HG02678 (cell line): Measurements from ENCODE around the gene MAP3K7CL.
A peak's percentile ranks its signal among the peaks of the same experiment; 100 is the strongest.

Experiments
- ATAC-seq: cut with Tn5 transposase; IDR thresholded peaks from one replicate; pipeline ENCODE4 v1.9.1; 2021; ENCODE audit warnings: mild to moderate bottlenecking, moderate library complexity; ENCODE audit not compliant: unreplicated experiment

Gene MAP3K7CL, protein sequence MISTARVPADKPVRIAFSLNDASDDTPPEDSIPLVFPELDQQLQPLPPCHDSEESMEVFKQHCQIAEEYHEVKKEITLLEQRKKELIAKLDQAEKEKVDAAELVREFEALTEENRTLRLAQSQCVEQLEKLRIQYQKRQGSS

GRCh38 chr21:29130270-29130969, at the start of gene MAP3K7CL:
MAP3K7CL (plus strand) TSS chr21:29130644; CDS start chr21:29133345, 2,701 bp downstream.
- peak; percentile 80 for ATAC-seq

DNA sequence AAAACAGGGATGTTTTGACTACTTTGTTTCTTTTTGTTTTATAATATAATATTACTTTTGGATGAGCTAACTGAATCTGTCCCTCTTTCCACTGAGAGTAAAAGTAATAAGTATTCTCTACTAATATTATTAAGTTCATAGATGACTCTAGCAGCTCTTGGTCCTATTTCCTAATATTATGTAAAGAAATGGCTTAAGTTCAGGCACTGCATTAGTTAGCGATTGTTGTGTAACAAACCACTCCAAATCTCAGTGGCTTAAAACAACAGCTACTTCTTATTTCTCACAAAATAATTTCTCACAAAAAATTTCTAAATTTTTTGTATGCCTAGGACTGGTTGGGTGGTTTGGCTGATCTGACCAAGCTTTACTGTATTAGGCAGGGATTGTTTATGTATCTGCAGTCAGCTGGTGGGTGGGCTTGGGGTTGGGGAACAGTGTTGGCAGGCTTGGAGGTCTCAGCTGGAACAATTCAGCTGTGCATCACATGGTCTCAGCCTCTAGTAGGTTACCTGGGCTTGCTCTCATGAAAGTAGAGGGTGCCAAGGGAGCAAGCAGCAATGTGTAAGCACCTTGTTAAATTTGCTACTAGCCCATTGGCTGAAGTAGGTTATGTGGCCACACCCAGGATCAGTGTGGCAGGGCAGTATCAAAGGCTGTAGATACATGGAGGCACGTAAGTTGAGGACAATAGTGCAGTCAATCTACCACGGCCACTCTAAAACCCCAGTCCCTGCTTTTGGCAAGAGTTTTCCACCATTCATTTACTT, 48.2 kb upstream of the MAP3K7CL start:
- ATAC-seq, result no peak

- no peak for ATAC-seq
Measured at GRCh38 chr21:29083306-29083705, 47.1 kb upstream of the MAP3K7CL start.

GRCh38 chr21:29084372-29084771, 46.1 kb upstream of the MAP3K7CL start:
- ATAC-seq, result no peak

GRCh38 chr21:29085106-29085752, 45.2 kb upstream of the MAP3K7CL start:
- ATAC-seq, result no peak

DNA sequence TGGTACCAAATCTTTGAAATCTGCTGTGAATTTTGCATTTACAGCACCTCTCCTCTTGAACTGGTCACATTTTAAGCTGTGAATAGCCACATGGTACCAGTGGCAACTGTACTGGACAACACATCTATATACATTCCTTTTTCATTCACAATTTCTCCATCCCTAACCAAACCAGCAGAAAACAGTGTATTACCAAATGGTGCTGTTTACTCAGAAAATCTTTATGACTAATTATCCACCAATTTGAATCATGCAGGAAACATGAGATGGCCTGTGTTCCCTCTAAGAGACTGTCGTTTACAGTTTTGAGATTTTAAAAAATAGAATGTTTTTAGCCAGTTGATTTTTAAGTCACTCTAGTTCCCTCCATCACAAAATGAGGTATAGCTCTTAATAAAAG, 39.4 kb upstream of the MAP3K7CL start:
- ATAC-seq, result no peak

DNA sequence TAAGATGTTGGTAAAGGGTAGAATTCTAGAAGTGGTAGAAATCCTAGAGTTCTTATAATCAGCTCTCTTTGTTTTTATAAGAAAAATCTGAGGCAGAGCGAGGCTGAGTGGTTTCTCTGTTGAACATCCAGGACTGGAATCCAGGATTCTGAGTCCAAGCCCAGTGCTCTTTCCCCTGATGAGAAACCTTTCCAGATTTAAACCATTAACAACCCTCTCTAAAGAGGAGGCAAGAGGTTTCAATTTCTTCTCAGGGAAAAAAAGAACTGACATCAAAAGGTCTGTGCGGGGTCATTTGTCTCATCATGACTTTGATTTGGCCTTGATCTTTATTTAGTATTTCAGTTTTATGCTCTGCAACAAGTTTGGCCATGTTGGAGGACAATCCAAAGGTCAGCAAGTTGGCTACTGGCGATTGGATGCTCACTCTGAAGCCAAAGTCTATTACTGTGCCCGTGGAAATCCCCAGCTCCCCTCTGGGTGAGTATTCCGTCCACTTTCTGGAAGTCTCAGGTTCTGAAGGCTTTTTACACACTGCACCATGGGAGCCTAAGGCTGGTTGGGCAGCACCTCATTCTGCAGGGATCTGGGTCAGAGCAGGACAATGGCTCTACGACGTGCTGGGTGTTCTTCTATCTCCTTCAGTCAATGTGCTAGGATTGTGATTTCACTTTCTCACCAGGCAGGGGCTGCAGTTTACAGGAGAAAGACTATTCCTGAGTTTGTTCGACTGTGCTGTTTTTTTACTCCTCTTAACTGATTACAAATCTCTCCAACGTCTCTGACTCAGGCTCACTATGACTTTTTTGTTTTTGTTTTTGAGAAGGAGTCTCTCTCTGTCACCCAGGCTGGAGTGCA, 38.1 kb upstream of the MAP3K7CL start:
- no peak for ATAC-seq

DNA sequence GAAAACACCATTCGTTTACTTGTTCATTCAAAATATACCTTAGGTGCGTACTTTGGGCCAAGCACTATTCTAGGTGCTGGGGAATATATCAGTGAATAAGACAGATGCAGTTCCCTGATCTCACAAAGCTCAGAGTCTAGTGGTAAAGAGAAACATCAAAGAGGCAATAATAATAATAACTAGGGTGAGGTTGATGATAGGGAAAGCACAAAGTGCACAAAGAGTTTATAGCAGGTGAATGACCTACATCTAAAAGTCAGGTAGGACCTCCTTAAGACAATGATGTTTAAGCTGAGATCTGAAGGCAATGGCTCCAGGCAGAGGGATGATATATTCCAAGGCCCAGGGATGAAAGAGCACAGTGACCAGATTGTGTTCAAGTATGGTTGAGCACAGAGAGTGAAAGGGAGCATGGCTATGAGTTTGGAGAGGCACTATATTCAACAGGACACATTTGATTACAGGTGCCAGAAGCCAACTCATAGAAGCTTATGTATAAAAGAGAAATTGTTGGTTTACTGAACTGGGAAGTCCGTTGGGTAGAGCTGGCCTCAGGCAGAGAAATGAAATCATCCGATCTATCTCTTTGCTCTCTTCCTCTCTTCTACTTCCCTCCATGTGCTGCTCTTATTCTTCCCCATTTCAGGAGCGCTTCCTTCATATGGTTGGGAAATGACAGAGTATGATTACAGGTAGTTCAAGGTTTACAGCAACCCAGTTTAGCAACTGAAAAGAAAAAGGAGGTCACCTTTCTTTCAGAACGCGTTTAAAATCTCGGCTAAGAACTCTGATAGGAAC, 34.0 kb upstream of the MAP3K7CL start:
- ATAC-seq, result no peak

DNA sequence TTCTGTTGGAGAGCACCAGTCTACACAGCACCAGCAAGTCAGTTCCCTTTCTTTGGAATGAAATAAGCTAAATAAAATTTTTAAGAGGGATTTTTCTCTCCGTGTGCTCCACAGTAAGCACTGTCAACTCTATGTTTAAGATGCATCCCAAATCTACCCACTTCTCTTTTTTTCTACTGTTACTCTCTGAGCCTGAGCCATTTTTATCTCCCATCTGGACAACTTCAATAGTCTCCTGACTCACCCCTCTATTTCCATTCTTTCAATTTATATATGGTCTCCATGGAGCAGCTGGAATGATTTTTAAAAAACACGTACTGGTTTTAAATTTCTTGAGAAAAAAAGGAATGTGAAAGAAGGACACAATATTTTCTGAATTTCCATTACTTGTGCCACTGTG, 32.3 kb upstream of the MAP3K7CL start:
- ATAC-seq, result no peak

DNA sequence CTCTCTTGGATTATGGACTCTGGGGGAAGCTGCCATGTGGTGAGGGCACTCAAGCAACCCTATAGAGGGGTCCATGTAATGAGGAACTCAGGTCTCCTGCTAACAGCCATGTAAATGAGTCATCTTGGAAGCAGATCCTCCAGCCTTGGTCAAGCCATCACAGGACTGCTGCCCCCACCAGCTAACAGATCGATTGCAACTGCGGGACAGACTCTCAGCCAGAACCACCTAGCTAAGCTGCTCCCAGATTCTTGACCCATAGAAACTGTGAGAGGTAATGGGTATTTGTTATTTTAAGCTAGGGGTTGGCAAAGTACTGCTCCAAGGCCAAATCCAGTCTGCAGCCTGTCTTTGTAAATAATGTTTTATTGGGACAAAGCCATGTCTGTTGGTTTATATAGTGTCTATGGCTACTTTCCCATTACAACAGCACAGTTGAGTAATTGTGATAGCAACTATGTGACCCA, 27.6 kb upstream of the MAP3K7CL start:
- no peak for ATAC-seq

- ATAC-seq, result no peak
Measured at GRCh38 chr21:29104239-29104708, 26.2 kb upstream of the MAP3K7CL start.

- no peak for ATAC-seq
Measured at GRCh38 chr21:29105218-29105617, 25.2 kb upstream of the MAP3K7CL start.

GRCh38 chr21:29114765-29115500, 15.5 kb upstream of the MAP3K7CL start:
- ATAC-seq, result no peak

GRCh38 chr21:29115899-29116298, 14.5 kb upstream of the MAP3K7CL start:
- no peak for ATAC-seq

- peak; percentile 44 for ATAC-seq
Measured at GRCh38 chr21:29117372-29117955, 13.0 kb upstream of the MAP3K7CL start.

DNA sequence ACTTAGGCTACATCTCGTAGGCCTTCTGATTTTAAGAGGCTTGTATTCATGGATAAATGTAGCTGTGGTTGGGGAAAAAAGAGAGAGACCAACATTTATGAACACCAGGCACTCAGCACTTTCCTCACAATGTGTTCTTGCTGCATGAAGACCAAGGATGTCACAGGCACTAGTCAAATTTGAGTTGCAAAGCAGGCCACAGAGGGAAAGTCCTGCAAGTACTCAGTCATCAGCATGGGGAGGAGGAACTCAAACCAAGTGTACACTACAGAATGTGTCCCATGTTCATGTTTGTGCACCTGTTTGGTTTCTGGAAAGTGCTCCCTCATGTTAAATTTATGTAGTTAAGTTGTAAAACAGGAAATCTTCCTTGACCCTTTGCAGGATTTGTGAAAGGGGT, 8.7 kb upstream of the MAP3K7CL start:
- peak; percentile 64 for ATAC-seq

DNA sequence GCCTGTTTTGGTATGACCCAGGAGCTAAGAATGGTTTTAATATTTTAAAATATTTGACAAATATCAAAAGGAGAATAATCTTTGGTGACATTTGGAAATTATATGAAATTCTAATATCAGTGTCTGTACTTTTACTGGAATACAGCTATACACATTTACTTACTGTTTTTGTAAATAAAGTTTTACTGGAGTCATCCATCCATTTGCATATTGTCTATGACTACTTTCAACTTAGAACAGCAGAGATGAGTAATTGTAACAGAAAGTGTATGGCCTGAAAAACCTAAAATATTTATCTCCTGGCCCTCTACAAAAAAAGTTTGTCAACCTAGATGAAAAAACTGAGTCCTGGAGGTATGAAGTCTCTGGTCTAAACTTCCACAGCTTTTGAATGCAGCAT, 5.8 kb upstream of the MAP3K7CL start:
- ATAC-seq, result no peak

GRCh38 chr21:29125191-29125590, 5.3 kb upstream of the MAP3K7CL start:
- ATAC-seq, result peak; percentile 93

DNA sequence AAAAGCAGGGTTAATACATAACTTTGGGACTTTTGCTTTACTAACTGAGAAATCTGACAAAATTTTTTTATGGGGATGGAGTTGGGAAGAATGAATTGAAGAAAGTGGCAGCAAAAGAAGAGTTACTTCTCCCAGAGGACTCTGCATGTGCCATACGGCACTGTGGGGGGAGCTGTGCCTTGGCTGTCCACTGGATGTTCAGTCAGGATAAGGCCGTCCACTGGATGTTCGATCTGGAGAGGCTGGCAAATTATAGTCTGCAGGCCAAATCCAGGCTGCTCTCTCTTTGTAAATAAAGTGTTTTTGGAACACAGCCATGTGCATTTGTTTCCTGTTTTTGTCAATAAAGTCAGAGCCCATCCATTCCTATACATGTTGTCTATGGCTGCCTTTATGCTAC, 4.5 kb upstream of the MAP3K7CL start:
- no peak for ATAC-seq
